Keratinocyte (primary cell): ENCODE results near the gene ALOX5. TPM values are rescaled to one million over a fixed set of nuclear protein-coding genes. Genes with fewer than 3 reads are reported as not detected.

ENCODE experiments used
- DNase-seq: peaks from one replicate; pipeline ENCODE4 v3.0.0-alpha.2; 2011; ENCODE audit warnings: low read depth, missing footprints, low spot score
- FAIRE-seq: peaks from 2 replicates; lab custom pipeline; 2011; peaks lifted over from hg19 to GRCh38; lab: Jason Lieb, UNC
- H2AFZ ChIP-seq: 2 replicates; pipeline ENCODE4 v1.6.0; 2012; ENCODE audit warnings: low read length, control low read depth, inconsistent platforms; ENCODE audit not compliant: control insufficient read depth
- H3K27ac ChIP-seq: 2 replicates; pipeline ENCODE4 v1.5.1; 2011; ENCODE audit warnings: low read length; ENCODE audit not compliant: control insufficient read depth, insufficient read depth
- H3K27me3 ChIP-seq: 3 replicates; pipeline ENCODE4 v1.6.0; 2011; ENCODE audit warnings: low read length; ENCODE audit not compliant: control insufficient read depth, insufficient read depth; ENCODE audit errors: extremely low read depth
- H3K36me3 ChIP-seq, 2 experiments: 2 replicates in 1 of 2; 3 replicates in 1 of 2; pipeline ENCODE4 v1.5.1; 2011; ENCODE audit warnings: low read length in 2 of 2, mild to moderate bottlenecking in 1 of 2; ENCODE audit not compliant: control insufficient read depth in 2 of 2, insufficient read depth in 2 of 2; ENCODE audit errors: extremely low read depth in 1 of 2
- H3K4me1 ChIP-seq: 3 replicates; pipeline ENCODE4 v1.5.1; 2011; ENCODE audit warnings: low read length; ENCODE audit not compliant: control insufficient read depth, insufficient read depth; ENCODE audit errors: extremely low read depth
- H3K4me2 ChIP-seq: 3 replicates; pipeline ENCODE4 v1.6.0; 2011; ENCODE audit warnings: low read depth, low read length; ENCODE audit not compliant: control insufficient read depth, insufficient read depth; ENCODE audit errors: extremely low read depth
- H3K4me3 ChIP-seq, 3 experiments: fragments of 200-600 bp in 1 of 3; sonication (generic) in 1 of 3; 2 replicates in 2 of 3; 3 replicates in 1 of 3; pipeline ENCODE4 v1.5.1; 2011 to 2016; ENCODE audit warnings: low read length in 3 of 3, mild to moderate bottlenecking in 3 of 3, control low read depth in 2 of 3, inconsistent platforms in 1 of 3, low read depth in 1 of 3, mixed read lengths in 1 of 3, mixed run types in 1 of 3, moderate library complexity in 1 of 3; ENCODE audit not compliant: control insufficient read depth in 2 of 3, insufficient read depth in 2 of 3; ENCODE audit errors: extremely low read depth in 1 of 3
- H3K79me2 ChIP-seq: 2 replicates; pipeline ENCODE4 v1.6.0; 2012; ENCODE audit warnings: low read length; ENCODE audit not compliant: control insufficient read depth, insufficient read depth
- H3K9ac ChIP-seq: 3 replicates; pipeline ENCODE4 v1.6.0; 2011; ENCODE audit warnings: low read length; ENCODE audit not compliant: control insufficient read depth, insufficient read depth; ENCODE audit errors: extremely low read depth
- H3K9me1 ChIP-seq: 3 replicates; pipeline ENCODE4 v1.6.0; 2011; ENCODE audit warnings: low read length; ENCODE audit not compliant: control insufficient read depth, insufficient read depth; ENCODE audit errors: extremely low read depth
- H3K9me3 ChIP-seq: 2 replicates; pipeline ENCODE4 v1.5.1; 2012; ENCODE audit warnings: low read depth, low read length; ENCODE audit not compliant: control insufficient read depth
- H4K20me1 ChIP-seq: 3 replicates; pipeline ENCODE4 v1.6.0; 2011; ENCODE audit warnings: low read length; ENCODE audit not compliant: control insufficient read depth, insufficient read depth; ENCODE audit errors: extremely low read depth
- EZH2 ChIP-seq: IDR thresholded peaks from one replicate; pipeline ENCODE4 v1.6.1; 2012; ENCODE audit warnings: inconsistent platforms, mild to moderate bottlenecking, low read length, moderate library complexity
- dilution Hi-C: fragments of 300-500 bp; cut with MboI; formaldehyde crosslinking; loops from one replicate; pipeline ENCODE4 v1.7.0; 2020; ENCODE audit warnings: low sequenced_read_pairs; ENCODE audit not compliant: extremely low pct_ligation_motif_present
- polyA plus RNA-seq, 5 experiments: library from polyadenylated mRNA; depleted of rRNA in 3 of 5; stranded (reverse) in 3 of 5; stranded (forward) in 1 of 5; unstranded in 1 of 5; fragments of >200 nt; gene quantifications; 1 replicate in 1 of 5; 2 replicates in 3 of 5; 3 replicates in 1 of 5; pipeline versions ENCODE4 v1.2.1 to v1.2.3, GENCODE V29; 2011 to 2012; ENCODE audit warnings: missing spikeins in 2 of 5, low read depth in 1 of 5, low replicate concordance in 1 of 5
- TF ChIP-seq, protein P1 (sequence below), 3 experiments: IDR thresholded peaks in 1 of 3; conservative IDR thresholded peaks in 1 of 3; optimal IDR thresholded peaks in 1 of 3; 2 replicates in 2 of 3; 3 replicates in 1 of 3; pipeline versions ENCODE3 to v1.5.1; 2011; ENCODE audit warnings: low read length in 3 of 3, mild to moderate bottlenecking in 3 of 3, moderate library complexity in 2 of 3, control low read depth in 1 of 3, inconsistent platforms in 1 of 3; ENCODE audit not compliant: insufficient read depth in 2 of 3; ENCODE audit errors: extremely low read depth in 1 of 3

The ALOX5 gene
- polyA plus RNA-seq, 1 donor (not counting 4 experiments of a cell fraction or from before 2014, with no cell fraction given), result not detected

DNA sequence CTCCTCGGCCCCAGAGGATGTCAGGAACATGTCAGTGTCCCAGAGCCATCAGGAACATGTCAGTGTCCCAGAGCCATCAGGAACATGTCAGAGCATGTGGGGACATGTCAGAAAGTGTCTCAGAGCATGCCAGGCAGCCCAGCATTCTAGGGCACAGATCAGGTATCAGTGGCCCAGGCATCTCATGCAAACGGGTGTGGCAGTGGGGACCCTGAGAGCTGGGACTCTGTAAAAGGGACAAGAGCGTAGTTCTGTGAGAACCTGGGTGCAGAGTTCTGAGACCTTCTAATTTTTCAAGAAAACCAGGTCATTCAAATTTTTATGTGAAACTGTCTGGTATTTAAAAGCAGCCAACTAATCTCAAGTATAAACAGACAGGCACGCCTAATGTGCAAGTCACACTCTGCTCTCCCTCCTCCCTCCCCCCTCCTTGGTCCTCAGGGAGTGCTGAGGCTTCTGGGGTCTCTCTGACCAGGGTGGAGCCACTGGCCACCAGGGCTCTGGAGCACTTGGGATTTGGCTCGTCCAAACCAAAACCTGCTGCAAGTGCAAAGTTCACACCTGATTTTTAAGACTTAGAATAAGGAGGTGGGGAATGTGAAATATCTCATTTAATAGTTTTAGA, 64.6 kb downstream of the ALOX5 start:
- FAIRE-seq, result no peak
- Histone ChIP-seq H3K27ac (no peak overlapping the region), H3K9me1 (no peaks in the 10 kb centered on the region), H4K20me1 (no peaks in the 10 kb centered on the region), H3K4me2 (no peak overlapping the region), H3K9me3 (no peaks in the 10 kb centered on the region), H2AFZ (no peak overlapping the region), H3K79me2 (no peaks in the 10 kb centered on the region), H3K4me1 (no peaks in the 10 kb centered on the region), H3K4me3 (no peak overlapping the region), H3K36me3 (no peaks in the 10 kb centered on the region), H3K9ac (no peak overlapping the region), H3K27me3 (no peaks in the 10 kb centered on the region)
- dilution Hi-C loops, result no loop called here
- DNase-seq, result no peak
- TF ChIP-seq EZH2, result no peak
- TF ChIP-seq, protein P1, sequence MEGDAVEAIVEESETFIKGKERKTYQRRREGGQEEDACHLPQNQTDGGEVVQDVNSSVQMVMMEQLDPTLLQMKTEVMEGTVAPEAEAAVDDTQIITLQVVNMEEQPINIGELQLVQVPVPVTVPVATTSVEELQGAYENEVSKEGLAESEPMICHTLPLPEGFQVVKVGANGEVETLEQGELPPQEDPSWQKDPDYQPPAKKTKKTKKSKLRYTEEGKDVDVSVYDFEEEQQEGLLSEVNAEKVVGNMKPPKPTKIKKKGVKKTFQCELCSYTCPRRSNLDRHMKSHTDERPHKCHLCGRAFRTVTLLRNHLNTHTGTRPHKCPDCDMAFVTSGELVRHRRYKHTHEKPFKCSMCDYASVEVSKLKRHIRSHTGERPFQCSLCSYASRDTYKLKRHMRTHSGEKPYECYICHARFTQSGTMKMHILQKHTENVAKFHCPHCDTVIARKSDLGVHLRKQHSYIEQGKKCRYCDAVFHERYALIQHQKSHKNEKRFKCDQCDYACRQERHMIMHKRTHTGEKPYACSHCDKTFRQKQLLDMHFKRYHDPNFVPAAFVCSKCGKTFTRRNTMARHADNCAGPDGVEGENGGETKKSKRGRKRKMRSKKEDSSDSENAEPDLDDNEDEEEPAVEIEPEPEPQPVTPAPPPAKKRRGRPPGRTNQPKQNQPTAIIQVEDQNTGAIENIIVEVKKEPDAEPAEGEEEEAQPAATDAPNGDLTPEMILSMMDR (optimal IDR thresholded peaks at IDR 0.05 in 1 of 3, IDR thresholded peaks at IDR 0.05 in 1 of 3, conservative IDR thresholded peaks at IDR 0.05 in 1 of 3; ENCODE audit: extremely low read depth in 1 of 3, insufficient read depth in 2 of 3, low read length in 3 of 3), result no peak

- H3K9me3 ChIP-seq, result no peaks in the 10 kb centered on the region
- H3K27me3 ChIP-seq, result no peaks in the 10 kb centered on the region
- DNase-seq (no peak), FAIRE-seq (no peak)
- H3K79me2 ChIP-seq, result no peaks in the 10 kb centered on the region
- no peaks in the 10 kb centered on the region for H3K9me1 ChIP-seq
- H3K9ac ChIP-seq, result no peak overlapping the region
- no peak overlapping the region for H2AFZ ChIP-seq
- H3K27ac ChIP-seq, result no peak overlapping the region
- H3K4me2 ChIP-seq, result no peak overlapping the region
- TF ChIP-seq, protein P1 (optimal IDR thresholded peaks at IDR 0.05 in 1 of 3, IDR thresholded peaks at IDR 0.05 in 1 of 3, conservative IDR thresholded peaks at IDR 0.05 in 1 of 3; ENCODE audit: extremely low read depth in 1 of 3, insufficient read depth in 2 of 3, low read length in 3 of 3), result no peak
- TF ChIP-seq EZH2, result no peak
- H3K4me1 ChIP-seq, result no peaks in the 10 kb centered on the region
- dilution Hi-C loops, result no loop called here
- H4K20me1 ChIP-seq, result no peaks in the 10 kb centered on the region
- H3K36me3 ChIP-seq, result no peaks in the 10 kb centered on the region
- no peak overlapping the region for H3K4me3 ChIP-seq
Measured at GRCh38 chr10:45439365-45439764, 65.3 kb downstream of the ALOX5 start.
